Osteocyte (in vitro differentiated cells): ENCODE data around the gene TNS3. TPM values are rescaled to one million over a fixed set of nuclear protein-coding genes. Genes with fewer than 3 reads are reported as not detected.

Source experiments
- DNase-seq: peaks from one replicate; pipeline ENCODE4 v3.0.0; 2021; ENCODE audit warnings: mixed read lengths; ENCODE audit not compliant: unreplicated experiment; ENCODE audit errors: extremely low spot score
- H3K27ac Mint-ChIP-seq: one replicate; pipeline ENCODE4 v1.8.0; 2021; ENCODE audit warnings: mild to moderate bottlenecking, mixed read lengths; ENCODE audit not compliant: unreplicated experiment
- H3K27me3 Mint-ChIP-seq: one replicate; pipeline ENCODE4 v1.8.0; 2021; ENCODE audit warnings: mixed read lengths; ENCODE audit not compliant: unreplicated experiment
- H3K36me3 Mint-ChIP-seq: one replicate; pipeline ENCODE4 v1.8.0; 2021; ENCODE audit warnings: mixed read lengths; ENCODE audit not compliant: unreplicated experiment
- H3K4me1 Mint-ChIP-seq: one replicate; pipeline ENCODE4 v1.8.0; 2021; ENCODE audit warnings: mixed read lengths; ENCODE audit not compliant: unreplicated experiment
- H3K4me3 Mint-ChIP-seq: one replicate; pipeline ENCODE4 v1.8.0; 2021; ENCODE audit warnings: mild to moderate bottlenecking, moderate library complexity, mixed read lengths; ENCODE audit not compliant: unreplicated experiment
- H3K9me3 Mint-ChIP-seq: one replicate; pipeline ENCODE4 v1.8.0; 2021; ENCODE audit warnings: mixed read lengths; ENCODE audit not compliant: unreplicated experiment
- CTCF ChIP-seq: fragments of 200-600 bp; sonication (generic); IDR thresholded peaks from 2 replicates; pipeline ENCODE4 v1.5.0; 2021; ENCODE audit warnings: antibody characterized with exemption, mild to moderate bottlenecking, moderate library complexity
- total RNA-seq: library from RNA; stranded (reverse); gene quantifications from 2 replicates; pipeline ENCODE4 v1.2.1, GENCODE V29; 2021

Gene TNS3
- total RNA-seq, 1 donor from 2014 or later: 93.8 TPM

GRCh38 chr7:47551668-47552440 lies 30.1 kb downstream of the TNS3 start:
- Mint-ChIP-seq H3K9me3 (no peaks in the 10 kb centered on the region), H3K27me3 (no peaks in the 10 kb centered on the region), H3K27ac (no peak overlapping the region), H3K4me1 (peaks cover 57% of the 10 kb centered on the region), H3K4me3 (no peak overlapping the region), H3K36me3 (peaks cover 14% of the 10 kb centered on the region)
- no peak for DNase-seq
- no peak for TF ChIP-seq CTCF

- Mint-ChIP-seq H3K27ac (no peak overlapping the region), H3K36me3 (peaks cover 15% of the 10 kb centered on the region), H3K27me3 (no peaks in the 10 kb centered on the region), H3K9me3 (no peaks in the 10 kb centered on the region), H3K4me1 (peaks cover 50% of the 10 kb centered on the region), H3K4me3 (no peak overlapping the region)
- no peak for DNase-seq
- no peak for TF ChIP-seq CTCF
Observed at GRCh38 chr7:47550788-47551470, 31.0 kb downstream of the TNS3 start.

- DNase-seq: no peak
- Mint-ChIP-seq H3K27ac (no peak overlapping the region), H3K9me3 (no peaks in the 10 kb centered on the region), H3K36me3 (peaks cover 11% of the 10 kb centered on the region), H3K4me1 (peaks cover 47% of the 10 kb centered on the region), H3K27me3 (no peaks in the 10 kb centered on the region), H3K4me3 (no peak overlapping the region)
- TF ChIP-seq CTCF: no peak
Observed at GRCh38 chr7:47549916-47550315, 32.0 kb downstream of the TNS3 start.

- peaks cover 50% of the 10 kb centered on the region for H3K4me1 Mint-ChIP-seq
- DNase-seq: no peak
- H3K4me3 Mint-ChIP-seq: no peak overlapping the region
- H3K27ac Mint-ChIP-seq: no peak overlapping the region
- H3K9me3 Mint-ChIP-seq: no peaks in the 10 kb centered on the region
- H3K36me3 Mint-ChIP-seq: peaks cover 10% of the 10 kb centered on the region
- TF ChIP-seq CTCF: no peak
- H3K27me3 Mint-ChIP-seq: no peaks in the 10 kb centered on the region
Observed at GRCh38 chr7:47549397-47549796, 32.5 kb downstream of the TNS3 start.

- H3K4me3 Mint-ChIP-seq: no peak overlapping the region
- no peaks in the 10 kb centered on the region for H3K9me3 Mint-ChIP-seq
- peaks cover 9% of the 10 kb centered on the region for H3K36me3 Mint-ChIP-seq
- no peak overlapping the region for H3K27ac Mint-ChIP-seq
- TF ChIP-seq CTCF: no peak
- DNase-seq: no peak
- H3K4me1 Mint-ChIP-seq: peaks cover 54% of the 10 kb centered on the region
- no peaks in the 10 kb centered on the region for H3K27me3 Mint-ChIP-seq
Observed at GRCh38 chr7:47548546-47548945, 33.4 kb downstream of the TNS3 start.
